Gastrocnemius medialis (tissue), 4 donors: ENCODE data around the gene RNLS. TPM values are rescaled to one million over a fixed set of nuclear protein-coding genes. Genes with fewer than 3 reads are reported as not detected.

ENCODE experiments used
- ATAC-seq, 2 donors: fragments of 150-250 bp; one replicate each; pipeline ENCODE4 v1.9.1; 2016
- DNase-seq, 2 donors: peaks; one replicate each; pipeline ENCODE4 v3.0.0-alpha.2; 2019
- H3K27ac ChIP-seq, 4 donors: fragments of 200-600 bp; sonication (generic); 1 replicate in 1 of 4; 2 replicates in 3 of 4; pipeline ENCODE4 v1.5.1; 2016 to 2018; ENCODE audit warnings: mild to moderate bottlenecking in 2 of 4, moderate library complexity in 1 of 4
- H3K27me3 ChIP-seq, 3 donors: fragments of 200-600 bp; sonication (generic) in 2 of 3; 1 replicate in 1 of 3; 2 replicates in 2 of 3; pipeline versions ENCODE4 v1.5.1 to v1.6.0; 2016 to 2019; ENCODE audit warnings: mild to moderate bottlenecking in 1 of 3, moderate library complexity in 1 of 3
- H3K36me3 ChIP-seq, 2 donors: fragments of 200-600 bp; sonication (generic) in 1 of 2; one replicate each; pipeline ENCODE4 v1.5.1; 2017 to 2018
- H3K4me1 ChIP-seq, 2 donors: fragments of 200-600 bp; sonication (generic) in 1 of 2; one replicate each; pipeline ENCODE4 v1.5.1; 2016 to 2017; ENCODE audit warnings: mild to moderate bottlenecking in 2 of 2
- H3K4me3 ChIP-seq, 4 donors: fragments of 200-600 bp; sonication (generic) in 3 of 4; 1 replicate in 1 of 4; 2 replicates in 3 of 4; pipeline ENCODE4 v1.5.1; 2016 to 2019; ENCODE audit warnings: mild to moderate bottlenecking in 2 of 4
- H3K9me3 ChIP-seq, 3 donors: fragments of 200-600 bp; sonication (generic) in 2 of 3; 1 replicate in 1 of 3; 2 replicates in 2 of 3; pipeline ENCODE4 v1.5.1; 2016 to 2019
- CTCF ChIP-seq, 5 experiments: fragments of 450-650 bp in 3 of 5; fragments of 200-600 bp in 2 of 5; sonication (generic) in 2 of 5; IDR thresholded peaks in 4 of 5; conservative IDR thresholded peaks in 1 of 5; 1 replicate in 4 of 5; 2 replicates in 1 of 5; pipeline ENCODE4 v1.5.1; 2016 to 2019; ENCODE audit warnings: antibody characterized with exemption in 5 of 5, mild to moderate bottlenecking in 3 of 5, moderate library complexity in 3 of 5
- POLR2A ChIP-seq, 2 donors: fragments of 450-650 bp; IDR thresholded peaks; one replicate each; pipeline ENCODE4 v1.6.1; 2017; ENCODE audit warnings: antibody characterized with exemption in 2 of 2, mild to moderate bottlenecking in 2 of 2, moderate library complexity in 2 of 2
- in situ Hi-C, 4 donors: fragments of 200-750 bp; cut with MboI; loops; one replicate each; pipeline versions ENCODE4 v1.15.0 to v1.8.0; 2017; ENCODE audit warnings: low sequenced_read_pairs in 4 of 4
- intact Hi-C: fragments of 100-400 bp; cut with DNase I; formaldehyde crosslinking; loops from one replicate; pipeline ENCODE4 v1.15.1; 2023; ENCODE audit warnings: low total_unique reads
- total RNA-seq, 4 donors: library from RNA; depleted of rRNA; stranded (reverse); fragments of >200 nt; gene quantifications; one replicate each; pipeline versions ENCODE4 v1.1.0 to v1.2.3, GENCODE V29; 2016

Gene RNLS
- total RNA-seq, 4 donors from 2014 or later = 8.1 to 17.5 (median 9.7) TPM

DNA sequence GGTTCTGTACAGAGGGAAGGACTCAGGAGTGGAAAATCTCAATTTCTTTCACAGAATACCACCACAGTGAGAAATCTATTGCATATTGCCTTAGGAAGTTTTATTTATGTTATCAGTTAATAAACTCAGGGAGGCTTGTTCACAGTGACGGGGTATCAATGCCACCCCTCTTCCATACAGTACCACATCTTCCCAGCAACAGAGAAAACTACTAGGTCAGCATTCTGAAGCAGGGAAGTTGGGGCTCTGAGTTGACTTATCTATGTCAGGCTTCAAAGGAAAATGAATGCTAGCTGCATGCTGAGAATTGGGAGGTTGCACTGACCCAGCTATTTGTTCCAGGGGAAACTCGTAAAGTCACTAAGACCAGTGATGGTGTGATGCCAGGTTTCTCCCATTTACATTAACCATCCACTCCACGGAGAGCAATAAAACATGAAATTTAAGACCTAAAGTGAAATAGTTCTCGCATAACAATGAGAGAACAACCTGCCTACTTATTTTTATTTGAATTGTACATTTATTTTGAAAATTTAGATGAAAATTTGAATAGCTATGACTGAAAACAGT lies 266.7 kb downstream of the RNLS start:
- H3K27me3 ChIP-seq = no peaks in the 10 kb centered on the region
- H3K4me1 ChIP-seq = no peaks in the 10 kb centered on the region
- no peaks in the 10 kb centered on the region for H3K36me3 ChIP-seq
- in situ Hi-C loops = no loop called here
- DNase-seq (no peak), ATAC-seq (no peak)
- no peak overlapping the region for H3K27ac ChIP-seq
- no peak for TF ChIP-seq CTCF (IDR thresholded peaks at IDR 0.05 in 4 of 5, conservative IDR thresholded peaks at IDR 0.05 in 1 of 5)
- no peak for TF ChIP-seq POLR2A (IDR thresholded peaks at IDR 0.05)
- no peaks in the 10 kb centered on the region for H3K9me3 ChIP-seq
- intact Hi-C loops = no loop called here
- no peak overlapping the region for H3K4me3 ChIP-seq

GRCh38 chr10:88315755-88316154 lies 267.4 kb downstream of the RNLS start:
- no peaks in the 10 kb centered on the region for H3K9me3 ChIP-seq
- in situ Hi-C loops = no loop called here
- DNase-seq (no peak), ATAC-seq (no peak)
- H3K4me3 ChIP-seq = no peak overlapping the region
- H3K4me1 ChIP-seq = no peaks in the 10 kb centered on the region
- H3K27ac ChIP-seq = no peak overlapping the region
- intact Hi-C loops = no loop called here
- H3K36me3 ChIP-seq = no peaks in the 10 kb centered on the region
- TF ChIP-seq POLR2A (IDR thresholded peaks at IDR 0.05) (no peak), CTCF (IDR thresholded peaks at IDR 0.05 in 4 of 5, conservative IDR thresholded peaks at IDR 0.05 in 1 of 5) (no peak)
- H3K27me3 ChIP-seq = no peaks in the 10 kb centered on the region

- TF ChIP-seq POLR2A (IDR thresholded peaks at IDR 0.05) (no peak), CTCF (IDR thresholded peaks at IDR 0.05 in 4 of 5, conservative IDR thresholded peaks at IDR 0.05 in 1 of 5) (no peak)
These were observed 268.8 kb downstream of the RNLS start for GRCh38 chr10:88314362-88314761.

DNA sequence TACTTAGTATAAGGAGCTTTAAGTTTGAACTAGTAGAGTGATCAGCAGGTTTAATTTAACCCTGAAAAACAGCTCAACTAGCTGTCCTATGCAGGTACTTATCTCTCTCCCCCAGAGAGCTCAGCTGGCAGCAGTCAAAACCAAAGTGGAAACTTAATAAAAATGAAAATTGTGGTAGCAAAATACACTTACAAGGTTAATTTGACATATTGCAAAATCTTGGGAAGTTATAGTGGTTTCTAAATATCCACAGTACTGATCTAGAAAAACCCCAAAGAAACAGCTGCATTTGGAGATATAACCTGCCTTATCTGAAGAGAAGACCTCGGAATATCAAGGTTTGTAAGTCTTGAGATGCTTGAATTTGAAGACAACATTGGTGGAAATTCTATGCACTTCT lies 269.2 kb downstream of the RNLS start:
- H3K4me1 ChIP-seq = no peaks in the 10 kb centered on the region
- DNase-seq = no peak
- in situ Hi-C loops = no loop called here
- peak overlapping the region in 2 of 4 donors; percentile 16 to 21 for H3K27ac ChIP-seq
- H3K4me3 ChIP-seq = no peak overlapping the region
- intact Hi-C loops = no loop called here
- no peaks in the 10 kb centered on the region for H3K9me3 ChIP-seq
- TF ChIP-seq POLR2A (IDR thresholded peaks at IDR 0.05) (no peak), CTCF (IDR thresholded peaks at IDR 0.05 in 4 of 5, conservative IDR thresholded peaks at IDR 0.05 in 1 of 5) (no peak)
- peak in 1 of 2 donors; percentile 33 for ATAC-seq
- no peaks in the 10 kb centered on the region for H3K36me3 ChIP-seq
- no peaks in the 10 kb centered on the region for H3K27me3 ChIP-seq

More at GRCh38 chr10:88314362-88314761, 268.8 kb downstream of the RNLS start:
- in situ Hi-C loops = no loop called here
- Histone ChIP-seq H3K9me3 (no peaks in the 10 kb centered on the region), H3K4me1 (no peaks in the 10 kb centered on the region), H3K36me3 (no peaks in the 10 kb centered on the region), H3K27me3 (no peaks in the 10 kb centered on the region), H3K27ac (peak overlapping the region in 1 of 4 donors; percentile 19), H3K4me3 (no peak overlapping the region)
- ATAC-seq (peak; percentile 41 to 66), DNase-seq (peak; percentile 17 to 48)
- intact Hi-C loops = no loop called here

GRCh38 chr10:88312855-88313254 lies 270.3 kb downstream of the RNLS start:
- no peaks in the 10 kb centered on the region for H3K4me1 ChIP-seq
- intact Hi-C loops = no loop called here
- H3K4me3 ChIP-seq = no peak overlapping the region
- peak in 1 of 2 donors; percentile 73 for ATAC-seq
- no peak for TF ChIP-seq CTCF (IDR thresholded peaks at IDR 0.05 in 4 of 5, conservative IDR thresholded peaks at IDR 0.05 in 1 of 5)
- no peak for TF ChIP-seq POLR2A (IDR thresholded peaks at IDR 0.05)
- no peaks in the 10 kb centered on the region for H3K27me3 ChIP-seq
- H3K9me3 ChIP-seq = no peaks in the 10 kb centered on the region
- no peaks in the 10 kb centered on the region for H3K36me3 ChIP-seq
- in situ Hi-C loops = no loop called here
- peak overlapping the region in 2 of 4 donors; percentile 7 to 50 for H3K27ac ChIP-seq
- no peak for DNase-seq
